Adrenal gland (tissue), 12 donors: ENCODE measurements around the gene PTPRC. TPM values are rescaled to one million over a fixed set of nuclear protein-coding genes. Genes with fewer than 3 reads are reported as not detected.

Experiments used
- DNase-seq, 7 donors: peaks; one replicate each; pipeline ENCODE4 v3.0.0-alpha.2; 2019 to 2020
- H3K27ac ChIP-seq, 5 donors: fragments of 200-600 bp; sonication (generic) in 4 of 5; 1 replicate in 3 of 5; 2 replicates in 2 of 5; pipeline versions ENCODE4 v1.5.1 to v1.8.0; 2016 to 2020; ENCODE audit warnings: mild to moderate bottlenecking in 1 of 5
- H3K27me3 ChIP-seq: fragments of 200-600 bp; 2 replicates; pipeline ENCODE4 v1.8.0; 2021
- H3K36me3 ChIP-seq, 2 donors: fragments of 200-600 bp; replicated peaks in 1 of 2; 1 replicate in 1 of 2; 2 replicates in 1 of 2; pipeline versions ENCODE4 v1.5.1 to v1.8.0; 2018 to 2022
- H3K4me1 ChIP-seq, 2 donors: fragments of 200-600 bp; replicated peaks in 1 of 2; 1 replicate in 1 of 2; 2 replicates in 1 of 2; pipeline versions ENCODE4 v1.5.1 to v1.8.0; 2018 to 2021
- H3K4me3 ChIP-seq, 4 donors: fragments of 200-600 bp; sonication (generic) in 3 of 4; one replicate each; pipeline ENCODE4 v1.5.1; 2016 to 2018
- H3K9me3 ChIP-seq, 3 donors: fragments of 200-600 bp; sonication (generic) in 1 of 3; replicated peaks in 1 of 3; 1 replicate in 2 of 3; 2 replicates in 1 of 3; pipeline versions ENCODE4 v1.5.1 to v1.8.0; 2016 to 2021
- POLR2A ChIP-seq, 2 donors: fragments of 450-650 bp; IDR thresholded peaks; one replicate each; pipeline ENCODE4 v1.6.1; 2017; ENCODE audit warnings: antibody characterized with exemption in 2 of 2, mild to moderate bottlenecking in 2 of 2, moderate library complexity in 1 of 2
- WGBS, 4 donors: extraction: QIAGEN DNeasy Blood & Tissue Kit in 2 of 4; methylation state at CpG; one replicate each; pipeline versions ENCODE4 v1.1.5 to v1.1.7; 2013 to 2017; 5-methylcytosine and 5-hydroxymethylcytosine counted together
- intact Hi-C, 2 donors: fragments of 100-400 bp; cut with DNase I; formaldehyde crosslinking; loops; one replicate each; pipeline versions ENCODE4 v1.14.1 to v1.15.0; 2022 to 2023
- polyA plus RNA-seq, 3 donors: library from polyadenylated mRNA; stranded (reverse); fragments of 200-250 nt in 2 of 3; fragments of 350-450 nt in 1 of 3; fragmentation: Illumina TruSeq in 1 of 3; extraction: RNeasy Lipid Tissue Mini Kit (QIAGEN cat#74804) in 1 of 3; gene quantifications; one replicate each; pipeline ENCODE4 v1.2.3, GENCODE V29; 2013 to 2014
- total RNA-seq, 9 donors: library from RNA; depleted of rRNA in 4 of 9; stranded (reverse); fragments of >200 nt in 4 of 9; fragments of 120-200 nt in 1 of 9; fragmentation: NEBNext Ultra II Directional in 1 of 9; extraction: Animal tissue kit (Norgen Biotek cat#: 25700) in 1 of 9; gene quantifications; one replicate each; pipeline versions ENCODE4 v1.1.0 to v1.2.4, GENCODE V29; 2013 to 2023
- TF ChIP-seq, protein P1 (sequence below), 6 experiments: fragments of 450-650 bp in 4 of 6; fragments of 200-600 bp in 2 of 6; sonication (generic) in 1 of 6; IDR thresholded peaks; 1 replicate in 5 of 6; 2 replicates in 1 of 6; pipeline versions ENCODE4 v1.5.1 to v1.8.0; 2016 to 2021; ENCODE audit warnings: antibody characterized with exemption in 6 of 6, mild to moderate bottlenecking in 2 of 6, moderate library complexity in 1 of 6
- donor health status: healthy with polysubstance abuse.
- donor health status: Bipolar disorder and iron deficiency.
- donor health status: DM: yes; HTN: yes; CAD: no.
- donor health status: DM: no; HTN: no; CAD: no.
- donor health status: DM: no; HTN: no; CAD: no.
- donor health status: DM: yes; HTN: yes; CAD: no.

The PTPRC gene
- total and polyA plus RNA-seq, 12 donors: 2.5 to 33.0 (median 15.2) TPM

DNA sequence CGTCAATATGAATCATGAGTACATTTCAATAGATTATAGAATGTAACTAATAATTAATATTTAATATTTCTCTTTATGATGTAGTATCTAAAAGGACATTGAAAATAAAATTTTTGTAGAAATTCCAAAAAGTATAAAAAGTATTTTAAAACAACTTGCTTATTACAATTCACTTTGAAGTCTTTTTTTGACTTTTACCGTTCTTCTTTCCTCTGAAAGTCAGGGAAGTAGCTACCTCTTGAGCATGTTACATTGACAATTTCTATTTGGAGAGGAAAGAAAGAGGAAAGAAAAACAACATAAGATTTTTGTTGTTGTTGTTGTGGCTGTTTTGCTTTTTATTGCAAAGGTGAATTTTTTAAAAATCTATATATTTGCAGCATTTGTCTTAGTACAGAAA is 1.3 kb downstream of the PTPRC start:
- Histone ChIP-seq H3K36me3 (no peaks in the 10 kb centered on the region), H3K9me3 (no peaks in the 10 kb centered on the region), H3K27ac (peak overlapping the region in 1 of 5 donors; percentile 3), H3K4me1 (no peaks in the 10 kb centered on the region), H3K4me3 (peak overlapping the region in 1 of 4 donors; percentile 36), H3K27me3 (no peaks in the 10 kb centered on the region)
- DNase-seq: no peak
- 68 to 80% (median 78%) methylated on average over 2 of the region's 2 CpGs for whole genome bisulfite sequencing, 4 donors
- intact Hi-C loops: no loop called here
- TF ChIP-seq, protein P1, sequence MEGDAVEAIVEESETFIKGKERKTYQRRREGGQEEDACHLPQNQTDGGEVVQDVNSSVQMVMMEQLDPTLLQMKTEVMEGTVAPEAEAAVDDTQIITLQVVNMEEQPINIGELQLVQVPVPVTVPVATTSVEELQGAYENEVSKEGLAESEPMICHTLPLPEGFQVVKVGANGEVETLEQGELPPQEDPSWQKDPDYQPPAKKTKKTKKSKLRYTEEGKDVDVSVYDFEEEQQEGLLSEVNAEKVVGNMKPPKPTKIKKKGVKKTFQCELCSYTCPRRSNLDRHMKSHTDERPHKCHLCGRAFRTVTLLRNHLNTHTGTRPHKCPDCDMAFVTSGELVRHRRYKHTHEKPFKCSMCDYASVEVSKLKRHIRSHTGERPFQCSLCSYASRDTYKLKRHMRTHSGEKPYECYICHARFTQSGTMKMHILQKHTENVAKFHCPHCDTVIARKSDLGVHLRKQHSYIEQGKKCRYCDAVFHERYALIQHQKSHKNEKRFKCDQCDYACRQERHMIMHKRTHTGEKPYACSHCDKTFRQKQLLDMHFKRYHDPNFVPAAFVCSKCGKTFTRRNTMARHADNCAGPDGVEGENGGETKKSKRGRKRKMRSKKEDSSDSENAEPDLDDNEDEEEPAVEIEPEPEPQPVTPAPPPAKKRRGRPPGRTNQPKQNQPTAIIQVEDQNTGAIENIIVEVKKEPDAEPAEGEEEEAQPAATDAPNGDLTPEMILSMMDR (IDR thresholded peaks at IDR 0.05): no peak
- TF ChIP-seq POLR2A (IDR thresholded peaks at IDR 0.05): no peak

DNA sequence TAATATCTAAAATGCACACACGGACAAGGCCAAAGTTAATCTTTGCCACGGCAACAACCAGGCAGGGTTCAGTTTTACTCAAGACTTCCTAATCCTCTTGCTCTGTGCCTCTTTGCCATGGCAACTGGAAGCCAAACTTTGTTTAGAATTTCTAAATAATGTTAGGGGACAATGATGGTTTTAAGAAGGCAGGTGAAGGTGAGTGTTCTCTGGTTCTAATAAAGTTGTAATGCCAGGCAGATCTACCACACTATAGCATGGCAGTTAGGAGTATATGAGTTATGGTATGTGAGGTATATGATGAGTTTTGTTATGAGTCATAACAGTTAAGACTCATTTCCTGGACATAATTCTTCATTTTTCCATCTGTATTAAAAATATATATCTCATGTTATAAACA is 2.7 kb downstream of the PTPRC start:
- H3K4me3 ChIP-seq: peak overlapping the region in 1 of 4 donors; percentile 36
- H3K27me3 ChIP-seq: no peaks in the 10 kb centered on the region
- no peaks in the 10 kb centered on the region for H3K4me1 ChIP-seq
- DNase-seq: no peak
- no peak overlapping the region for H3K27ac ChIP-seq
- TF ChIP-seq, protein P1 (IDR thresholded peaks at IDR 0.05): no peak
- no peak for TF ChIP-seq POLR2A (IDR thresholded peaks at IDR 0.05)
- intact Hi-C loops: no loop called here
- no peaks in the 10 kb centered on the region for H3K9me3 ChIP-seq
- WGBS, 4 donors: 54 to 65% (median 64%) methylated on average over 2 of the region's 2 CpGs
- no peaks in the 10 kb centered on the region for H3K36me3 ChIP-seq

DNA sequence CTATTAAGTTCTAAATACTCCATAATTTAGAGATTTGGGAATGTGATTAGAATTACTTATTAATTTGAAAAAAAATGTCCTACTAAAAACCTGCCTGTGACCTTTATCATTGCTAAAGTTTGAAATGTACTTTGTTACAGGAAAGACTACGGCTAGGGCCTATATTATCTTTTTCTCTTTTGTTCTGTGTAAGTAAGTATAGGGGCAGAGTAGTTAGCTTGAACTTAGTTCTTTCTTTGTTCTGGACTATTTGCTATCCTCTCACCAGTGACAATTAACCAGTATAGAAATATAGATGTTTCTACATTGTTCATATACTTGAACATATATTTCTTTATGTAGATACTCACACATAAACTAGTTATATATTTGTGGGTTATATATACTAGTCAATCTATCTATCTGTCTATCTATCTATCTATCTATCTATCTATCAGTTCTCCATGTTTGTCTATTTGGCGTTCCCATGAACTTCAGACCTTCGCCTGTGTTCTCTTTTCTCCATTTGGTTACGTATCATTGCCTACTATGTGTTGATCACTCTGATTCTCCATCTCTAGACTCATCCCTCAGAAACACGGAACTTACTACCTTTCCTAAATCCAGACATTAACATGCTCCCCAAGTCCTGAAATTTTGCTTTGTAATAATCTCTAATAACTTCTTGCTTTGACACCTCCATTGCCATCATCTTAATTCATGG is 3.3 kb downstream of the PTPRC start:
- TF ChIP-seq, protein P1 (IDR thresholded peaks at IDR 0.05): no peak
- no peak for TF ChIP-seq POLR2A (IDR thresholded peaks at IDR 0.05)
- H3K9me3 ChIP-seq: no peaks in the 10 kb centered on the region
- H3K36me3 ChIP-seq: no peaks in the 10 kb centered on the region
- no peak for DNase-seq
- peak overlapping the region in 1 of 4 donors; percentile 36 for H3K4me3 ChIP-seq
- no peaks in the 10 kb centered on the region for H3K27me3 ChIP-seq
- intact Hi-C loops: no loop called here
- no peak overlapping the region for H3K27ac ChIP-seq
- H3K4me1 ChIP-seq: no peaks in the 10 kb centered on the region
- 71 to 77% (median 74%) methylated on average over 5 of the region's 5 CpGs for WGBS, 4 donors

DNA sequence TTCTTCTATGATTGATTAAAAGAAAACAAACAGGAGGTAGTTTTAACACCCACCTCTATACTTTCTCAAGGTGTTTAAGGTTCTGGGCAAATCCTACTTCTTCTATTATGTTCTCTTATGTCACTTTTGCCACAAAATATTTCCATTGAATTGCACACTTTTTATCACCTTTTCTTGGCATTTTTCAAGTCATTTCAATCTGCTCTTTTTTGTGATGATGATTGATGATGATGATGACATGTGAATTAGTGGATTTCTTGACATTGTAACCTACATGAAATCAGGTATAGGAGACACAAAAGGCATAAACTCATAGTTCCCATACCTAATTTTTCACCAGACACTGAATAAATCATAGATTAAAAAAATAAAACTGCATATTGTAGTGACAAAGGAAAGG is 4.1 kb downstream of the PTPRC start:
- TF ChIP-seq, protein P1 (IDR thresholded peaks at IDR 0.05): no peak
- TF ChIP-seq POLR2A (IDR thresholded peaks at IDR 0.05): no peak
- Histone ChIP-seq H3K36me3 (no peaks in the 10 kb centered on the region), H3K4me1 (no peaks in the 10 kb centered on the region), H3K27me3 (no peaks in the 10 kb centered on the region), H3K9me3 (no peaks in the 10 kb centered on the region), H3K27ac (no peak overlapping the region), H3K4me3 (no peak overlapping the region)
- DNase-seq: no peak
- intact Hi-C loops: no loop called here
